K562 (cell line): ENCODE measurements around the gene TRAIP. TPM values are rescaled to one million over a fixed set of nuclear protein-coding genes. Genes with fewer than 3 reads are reported as not detected.

Source experiments
- AFF4 ChIP-seq: sonication (generic); formaldehyde crosslinking; IDR thresholded peaks from 2 replicates; pipeline ENCODE4 v1.8.0; 2023; ENCODE audit warnings: mild to moderate bottlenecking, missing genetic modification reagents
- ARID1B ChIP-seq: fragments of 450-650 bp; IDR thresholded peaks from 2 replicates; pipeline ENCODE4 v1.6.1; 2016; ENCODE audit warnings: antibody characterized with exemption, mild to moderate bottlenecking, inconsistent platforms
- E2F6 ChIP-seq, 2 experiments: IDR thresholded peaks; 2 replicates each; pipeline ENCODE4 v1.6.1; 2011; ENCODE audit warnings: borderline replicate concordance in 1 of 2, control low read depth in 1 of 2, low read depth in 1 of 2, low read length in 1 of 2, mild to moderate bottlenecking in 1 of 2, mixed read lengths in 1 of 2, moderate library complexity in 1 of 2; ENCODE audit not compliant: insufficient read depth in 1 of 2, insufficient read length in 1 of 2, poor library complexity in 1 of 2, severe bottlenecking in 1 of 2; ENCODE audit errors: extremely low read depth in 1 of 2
- EZH2 ChIP-seq: IDR thresholded peaks from 2 replicates; pipeline ENCODE4 v1.6.1; 2012; ENCODE audit warnings: low read depth, mild to moderate bottlenecking, inconsistent platforms, low read length, borderline replicate concordance
- FOXJ3 ChIP-seq: sonication (generic); formaldehyde crosslinking; IDR thresholded peaks from 2 replicates; pipeline ENCODE4 v1.4.0; 2020; ENCODE audit warnings: mild to moderate bottlenecking, missing genetic modification reagents
- HMBOX1 ChIP-seq: sonication (generic); IDR thresholded peaks from 2 replicates; pipeline ENCODE4 v1.6.1; 2016
- MYNN ChIP-seq, 2 experiments: sonication (generic); formaldehyde crosslinking in 1 of 2; IDR thresholded peaks; 2 replicates each; pipeline versions ENCODE4 v1.5.0 to v1.6.1; 2016 to 2020; ENCODE audit warnings: antibody characterized with exemption in 1 of 2, missing genetic modification reagents in 1 of 2
- NFIX ChIP-seq: fragments of 250-450 bp; sonication (Bioruptor Pico); IDR thresholded peaks from 2 replicates; pipeline ENCODE4 v1.4.0; 2020; ENCODE audit warnings: low read depth, mild to moderate bottlenecking, moderate library complexity
- RBM34 ChIP-seq: fragments of 200-400 bp; formaldehyde crosslinking; IDR thresholded peaks from 2 replicates; pipeline ENCODE4 v1.6.1; 2018; ENCODE audit warnings: low read length, borderline replicate concordance; ENCODE audit not compliant: insufficient read depth
- THAP7 ChIP-seq: fragments of 250-450 bp; sonication (Bioruptor Pico); IDR thresholded peaks from 2 replicates; pipeline ENCODE4 v1.5.0; 2021
- ZNF175 ChIP-seq: fragments of 200-800 bp; sonication (Bioruptor generic); IDR thresholded peaks from 2 replicates; pipeline ENCODE4 v1.6.1; 2016; ENCODE audit warnings: low read depth, mild to moderate bottlenecking, missing genetic modification characterization, missing compliant biosample characterization
- ZNF518B ChIP-seq: fragments of 250-450 bp; sonication (Bioruptor Pico); IDR thresholded peaks from 2 replicates; pipeline ENCODE4 v1.5.0; 2021; ENCODE audit warnings: mild to moderate bottlenecking, moderate library complexity
- ZNF740 ChIP-seq, 3 experiments: fragments of 200-800 bp in 1 of 3; sonication (Bioruptor generic) in 1 of 3; sonication (generic) in 1 of 3; formaldehyde crosslinking in 1 of 3; IDR thresholded peaks; 2 replicates each; pipeline versions ENCODE4 v1.6.1 to v1.8.0; 2016 to 2022; ENCODE audit warnings: mild to moderate bottlenecking in 2 of 3, missing compliant biosample characterization in 2 of 3, missing genetic modification characterization in 2 of 3, missing genetic modification reagents in 1 of 3
- polyA plus RNA-seq, 8 experiments: library from polyadenylated mRNA; depleted of rRNA in 4 of 8; stranded (reverse) in 5 of 8; unstranded in 3 of 8; fragments of >200 nt; fragmentation: Nextera tagmentation in 2 of 8; fragmentation: Illumina TruSeq in 1 of 8; extraction: Ambion mirVana in 2 of 8; extraction: Trizol in 1 of 8; gene quantifications; 2 replicates each; pipeline versions ENCODE4 v1.2.1 to v1.2.3, GENCODE V29; 2011 to 2014; ENCODE audit warnings: inconsistent platforms in 1 of 8, missing spikeins in 1 of 8
- total RNA-seq, 7 experiments: library from RNA; depleted of rRNA in 6 of 7; stranded (reverse); fragments of >200 nt in 6 of 7; fragmentation: Illumina TruSeq in 2 of 7; extraction: Trizol in 2 of 7; gene quantifications; 2 replicates each; pipeline versions ENCODE4 v1.2.1 to v1.2.3, GENCODE V29; 2011 to 2021; ENCODE audit warnings: low replicate concordance in 1 of 7

TRAIP gene
- total and polyA plus RNA-seq, 9 of the 15 experiments (the other 6 are each of a cell fraction or from before 2014, with no cell fraction given), result 14.3 to 38.6 (median 21.2) TPM

GRCh38 chr3:49786357-49787181 is 69.8 kb downstream of the TRAIP start, which contains the start of gene IP6K1 (continued):
- no peak for TF ChIP-seq THAP7 (CRISPR knock-in tag)
- TF ChIP-seq ZNF740 (CRISPR knock-in tag; IDR thresholded peaks at IDR 0.05), result no peak
- no peak for TF ChIP-seq ZNF740 (tag; IDR thresholded peaks at IDR 0.05)
- no peak for TF ChIP-seq EZH2
- TF ChIP-seq MYNN (IDR thresholded peaks at IDR 0.05), result no peak
- no peak for TF ChIP-seq MYNN (CRISPR knock-in tag; IDR thresholded peaks at IDR 0.05)
- TF ChIP-seq FOXJ3 (CRISPR knock-in tag), result no peak
- peak; percentile 91 to 94 for TF ChIP-seq E2F6 (IDR thresholded peaks at IDR 0.05; ENCODE audit: borderline replicate concordance in 1 of 2, extremely low read depth in 1 of 2, insufficient read depth in 1 of 2, insufficient read length in 1 of 2, low read depth in 1 of 2, low read length in 1 of 2, poor library complexity in 1 of 2, severe bottlenecking in 1 of 2)
- TF ChIP-seq ZNF518B (CRISPR knock-in tag), result no peak
- no peak for TF ChIP-seq NFIX (CRISPR knock-in tag)
- no peak for TF ChIP-seq ARID1B
- TF ChIP-seq ZNF175 (CRISPR knock-in tag), result peak; percentile 46; the same call in 1 of the 2 replicates
- no peak for TF ChIP-seq AFF4
- TF ChIP-seq RBM34, result no peak
- TF ChIP-seq HMBOX1, result no peak
